ENCODE data around the gene LYST.

DNA sequence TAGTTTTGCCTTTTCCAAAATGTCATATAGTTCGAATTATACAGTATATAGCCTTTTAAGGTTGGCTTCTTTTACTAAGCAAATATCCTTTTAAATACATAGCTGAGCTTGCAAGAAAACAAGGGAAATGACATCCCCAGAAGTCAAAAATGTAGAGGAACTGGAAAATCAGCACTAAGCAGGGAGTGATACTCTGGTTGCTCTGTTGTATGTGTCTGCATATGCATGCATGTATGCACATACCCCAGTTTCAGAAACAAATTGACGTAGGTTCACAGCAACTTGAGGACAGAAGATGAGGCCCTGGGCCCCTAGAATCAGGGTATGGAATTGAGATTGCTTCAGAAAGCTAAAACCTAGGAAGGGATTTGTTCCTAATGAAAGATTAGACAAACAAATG lies 142.0 kb downstream of the LYST start:
- TF ChIP-seq, protein P1, sequence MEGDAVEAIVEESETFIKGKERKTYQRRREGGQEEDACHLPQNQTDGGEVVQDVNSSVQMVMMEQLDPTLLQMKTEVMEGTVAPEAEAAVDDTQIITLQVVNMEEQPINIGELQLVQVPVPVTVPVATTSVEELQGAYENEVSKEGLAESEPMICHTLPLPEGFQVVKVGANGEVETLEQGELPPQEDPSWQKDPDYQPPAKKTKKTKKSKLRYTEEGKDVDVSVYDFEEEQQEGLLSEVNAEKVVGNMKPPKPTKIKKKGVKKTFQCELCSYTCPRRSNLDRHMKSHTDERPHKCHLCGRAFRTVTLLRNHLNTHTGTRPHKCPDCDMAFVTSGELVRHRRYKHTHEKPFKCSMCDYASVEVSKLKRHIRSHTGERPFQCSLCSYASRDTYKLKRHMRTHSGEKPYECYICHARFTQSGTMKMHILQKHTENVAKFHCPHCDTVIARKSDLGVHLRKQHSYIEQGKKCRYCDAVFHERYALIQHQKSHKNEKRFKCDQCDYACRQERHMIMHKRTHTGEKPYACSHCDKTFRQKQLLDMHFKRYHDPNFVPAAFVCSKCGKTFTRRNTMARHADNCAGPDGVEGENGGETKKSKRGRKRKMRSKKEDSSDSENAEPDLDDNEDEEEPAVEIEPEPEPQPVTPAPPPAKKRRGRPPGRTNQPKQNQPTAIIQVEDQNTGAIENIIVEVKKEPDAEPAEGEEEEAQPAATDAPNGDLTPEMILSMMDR (IDR thresholded peaks at IDR 0.05; ENCODE audit: insufficient read depth, low read length), result no peak
- TF ChIP-seq GABPA (IDR thresholded peaks at IDR 0.05; ENCODE audit: low read depth) (no peak), POLR2AphosphoS5 (IDR thresholded peaks at IDR 0.05; ENCODE audit: low read depth) (no peak), SPI1 (IDR thresholded peaks at IDR 0.05; ENCODE audit: borderline replicate concordance, low read depth) (no peak)
